Measurements from ENCODE around the gene NANP.
"Not testable (repeated sequence)": the region's sequence is repeated elsewhere in the genome, so short reads cannot be mapped to it uniquely, and the experiment has no call there.

NANP gene

GRCh38 chr20:25623736-25624499, at the start of gene NANP:
Gene NANP, minus strand, starts transcription at chr20:25624014. Its CDS starts 66 bp downstream, at chr20:25623948.
- DNase-seq (ENCODE audit: extremely low read depth in 1 of 2, low read depth in 1 of 2) = peak; percentile 84 to 88

DNA sequence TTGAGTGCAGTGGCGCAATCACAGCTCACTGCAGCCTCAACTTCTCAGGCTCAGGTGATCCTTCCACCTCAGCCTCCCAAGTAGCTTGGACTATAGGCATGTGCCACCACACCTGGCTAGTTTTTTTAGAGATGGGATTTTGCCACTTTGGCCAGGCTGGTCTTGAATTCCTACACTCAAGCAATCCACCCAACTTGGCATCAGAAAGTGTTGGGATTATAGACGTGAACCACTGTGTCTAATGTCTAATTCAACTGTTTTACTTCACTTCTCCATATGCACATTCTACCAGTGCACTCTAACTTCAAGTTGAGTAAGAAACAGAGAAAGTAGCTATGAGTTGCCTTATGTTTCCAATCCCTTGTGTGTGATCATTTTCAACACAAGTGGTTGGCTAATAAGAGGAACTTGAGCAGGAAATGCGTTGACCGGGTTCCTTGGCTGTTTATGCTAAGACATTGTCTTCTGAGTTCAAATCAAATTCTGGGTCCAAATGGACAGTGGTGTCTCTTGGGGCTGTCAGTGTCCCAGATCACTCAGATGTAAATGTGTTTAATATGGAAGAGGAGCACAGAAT, 48.9 kb upstream of the NANP start:
- DNase-seq (ENCODE audit: extremely low read depth in 1 of 2, low read depth in 1 of 2) = no peak

DNA sequence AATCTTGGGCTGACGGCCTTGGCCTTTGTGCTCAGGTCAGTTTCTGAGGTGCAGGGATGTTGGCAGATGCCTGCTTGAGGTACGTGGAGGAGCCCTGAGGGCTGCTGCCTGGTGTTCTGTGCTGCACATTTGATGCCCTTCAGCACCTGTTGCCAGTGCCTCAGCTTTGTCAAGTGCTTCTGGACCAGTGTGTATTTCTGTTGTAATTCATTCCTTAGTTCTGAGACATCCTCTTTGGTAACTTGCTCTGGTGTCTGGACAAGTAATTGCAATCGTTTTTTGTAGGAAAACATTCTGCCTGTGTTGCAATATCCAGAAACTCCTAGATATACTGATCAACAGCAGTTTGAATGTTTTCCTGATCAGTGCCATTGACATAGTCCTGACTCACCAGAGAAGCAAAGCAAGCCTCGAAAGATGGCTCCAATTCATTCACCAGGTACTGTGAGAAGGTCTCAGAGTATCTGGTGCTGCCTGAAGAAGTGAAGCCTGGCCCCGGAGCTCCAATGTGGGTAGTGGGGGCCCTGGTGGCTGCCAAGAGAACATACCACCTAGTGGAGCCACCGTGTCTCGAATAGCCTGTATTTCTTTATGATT, 46.1 kb upstream of the NANP start:
- no peak for DNase-seq (ENCODE audit: extremely low read depth in 1 of 2, low read depth in 1 of 2)

- no peak for DNase-seq (ENCODE audit: extremely low read depth in 1 of 2, low read depth in 1 of 2)
These were observed 44.6 kb upstream of the NANP start for GRCh38 chr20:25668446-25668845.

GRCh38 chr20:25659999-25660398, 36.2 kb upstream of the NANP start:
- no peak for DNase-seq (ENCODE audit: extremely low read depth in 1 of 2, low read depth in 1 of 2)

- no peak for DNase-seq (ENCODE audit: extremely low read depth in 1 of 2, low read depth in 1 of 2)
These were observed 30.7 kb upstream of the NANP start for GRCh38 chr20:25654487-25654886.

DNA sequence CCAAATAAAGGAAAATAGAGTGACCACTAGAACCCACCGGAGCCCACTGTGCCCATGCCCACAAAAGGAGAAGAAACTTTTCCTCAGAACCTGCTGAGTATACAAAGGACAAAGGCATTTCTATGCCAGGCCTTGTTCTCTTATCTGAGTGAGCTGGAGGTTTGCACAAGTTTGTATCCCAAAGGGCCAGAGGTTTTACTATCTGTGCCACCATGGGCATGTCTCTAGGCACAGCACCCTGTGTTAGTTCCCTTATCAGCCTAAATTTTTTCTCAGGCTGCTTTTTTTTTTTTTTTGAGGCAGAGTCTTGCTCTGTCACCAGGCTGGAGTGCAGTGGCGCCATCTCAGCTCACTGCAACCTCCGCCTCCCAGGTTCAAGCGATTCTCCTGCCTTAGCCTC, 29.1 kb upstream of the NANP start:
- DNase-seq (ENCODE audit: extremely low read depth in 1 of 2, low read depth in 1 of 2) = not testable (repeated sequence)

DNA sequence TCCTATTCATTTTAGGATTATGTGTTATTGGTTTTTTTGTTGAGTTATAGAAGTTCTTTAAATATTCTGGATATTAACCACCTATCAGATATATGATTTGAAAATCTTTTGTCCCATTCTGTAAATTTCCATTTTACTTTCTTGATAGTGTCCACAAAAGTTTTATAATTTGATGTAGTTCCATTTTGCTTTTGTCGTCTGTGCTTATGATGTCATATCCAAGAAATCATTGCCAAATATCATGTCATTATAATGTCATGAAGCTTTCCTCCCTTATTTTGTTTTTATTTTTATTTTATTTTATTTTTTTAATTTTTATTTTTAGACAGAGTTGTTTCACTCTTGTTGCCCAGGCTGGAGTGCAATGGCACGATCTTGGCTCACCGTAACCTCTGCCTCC, 21.0 kb upstream of the NANP start:
- no peak for DNase-seq (ENCODE audit: extremely low read depth in 1 of 2, low read depth in 1 of 2)

- no peak for DNase-seq (ENCODE audit: extremely low read depth in 1 of 2, low read depth in 1 of 2)
These were observed 19.9 kb upstream of the NANP start for GRCh38 chr20:25643716-25644115.

- DNase-seq (ENCODE audit: extremely low read depth in 1 of 2, low read depth in 1 of 2) = no peak
These were observed 13.4 kb upstream of the NANP start for GRCh38 chr20:25637247-25637646.

- no peak for DNase-seq (ENCODE audit: extremely low read depth in 1 of 2, low read depth in 1 of 2)
These were observed 9.4 kb upstream of the NANP start for GRCh38 chr20:25632940-25633790.

DNA sequence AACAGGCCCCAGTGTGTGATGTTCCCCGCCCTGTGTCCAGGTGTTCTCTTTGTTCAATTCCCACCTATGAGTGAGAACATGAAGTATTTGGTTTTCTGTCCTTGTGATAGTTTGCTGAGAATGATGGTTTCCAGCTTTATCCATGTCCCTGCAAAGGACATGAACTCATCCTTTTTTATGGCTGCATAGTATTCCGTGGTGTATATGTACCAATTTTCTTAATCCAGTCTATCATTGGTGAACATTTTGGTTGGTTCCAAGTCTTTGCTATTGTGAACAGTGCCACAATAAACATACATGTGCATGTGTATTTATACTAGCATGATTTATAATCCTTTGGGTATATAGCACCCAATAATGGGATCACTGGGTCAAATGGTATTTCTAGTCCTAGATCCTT, 6.8 kb upstream of the NANP start:
- DNase-seq (ENCODE audit: extremely low read depth in 1 of 2, low read depth in 1 of 2) = not testable (repeated sequence)

DNA sequence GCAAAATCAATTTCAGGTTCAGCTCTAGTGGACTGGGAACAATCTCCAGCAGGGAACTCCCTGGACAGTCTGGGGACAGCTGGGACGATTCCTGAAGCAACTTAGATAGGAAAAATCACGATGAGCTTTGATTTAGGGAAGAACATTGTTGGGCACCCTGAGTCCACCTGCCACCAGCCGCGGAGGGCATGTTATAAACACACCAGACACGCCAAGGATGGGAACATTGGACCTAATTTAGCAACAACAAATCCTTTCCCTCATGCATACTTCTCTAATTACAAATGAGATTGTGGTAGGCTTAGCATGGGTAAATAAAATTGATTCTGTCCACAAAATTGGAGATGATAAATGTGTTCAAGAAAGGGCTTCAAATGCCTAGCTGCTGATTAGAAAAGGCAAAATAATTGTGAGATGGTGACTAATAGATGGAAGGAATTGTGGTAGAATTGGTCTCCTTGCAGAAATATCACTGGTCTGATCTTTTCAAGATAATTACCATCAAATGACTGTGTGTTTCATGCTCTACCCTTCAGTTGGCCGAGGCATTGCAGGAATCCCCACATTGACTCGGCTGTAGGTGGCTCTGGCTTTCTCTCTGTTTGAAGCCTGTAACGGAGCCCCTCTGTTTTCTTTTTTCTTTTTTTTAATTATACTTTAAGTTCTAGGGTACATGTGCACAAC, 6.1 kb upstream of the NANP start:
- no peak for DNase-seq (ENCODE audit: extremely low read depth in 1 of 2, low read depth in 1 of 2)

DNA sequence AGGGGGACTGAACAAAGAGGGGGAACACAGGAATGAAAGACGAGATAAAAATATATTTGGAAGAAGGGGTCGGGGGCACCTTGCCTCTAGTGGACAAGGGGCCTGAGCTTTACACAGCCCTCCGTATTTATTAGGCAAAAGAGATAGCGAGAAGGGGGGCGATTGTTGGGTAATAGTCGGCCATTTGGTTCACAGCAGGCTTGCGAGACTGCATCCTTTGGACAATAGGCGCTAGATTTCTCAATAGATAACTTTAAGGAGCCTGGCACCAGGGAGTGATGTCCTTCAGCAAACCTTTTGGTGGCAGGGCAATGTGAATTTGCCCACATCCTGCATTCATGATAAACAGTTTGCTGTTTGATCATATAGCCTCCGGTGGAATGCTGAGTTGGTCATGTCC, 3.0 kb upstream of the NANP start:
- DNase-seq (ENCODE audit: extremely low read depth in 1 of 2, low read depth in 1 of 2) = no peak

- DNase-seq (ENCODE audit: extremely low read depth in 1 of 2, low read depth in 1 of 2) = no peak
These were observed 706 bp upstream of the NANP start for GRCh38 chr20:25624500-25624939.

- peak in 1 of 2 donors; percentile 25 for DNase-seq (ENCODE audit: extremely low read depth in 1 of 2, low read depth in 1 of 2)
These were observed 534 bp downstream of the NANP start for GRCh38 chr20:25623225-25623735.

DNA sequence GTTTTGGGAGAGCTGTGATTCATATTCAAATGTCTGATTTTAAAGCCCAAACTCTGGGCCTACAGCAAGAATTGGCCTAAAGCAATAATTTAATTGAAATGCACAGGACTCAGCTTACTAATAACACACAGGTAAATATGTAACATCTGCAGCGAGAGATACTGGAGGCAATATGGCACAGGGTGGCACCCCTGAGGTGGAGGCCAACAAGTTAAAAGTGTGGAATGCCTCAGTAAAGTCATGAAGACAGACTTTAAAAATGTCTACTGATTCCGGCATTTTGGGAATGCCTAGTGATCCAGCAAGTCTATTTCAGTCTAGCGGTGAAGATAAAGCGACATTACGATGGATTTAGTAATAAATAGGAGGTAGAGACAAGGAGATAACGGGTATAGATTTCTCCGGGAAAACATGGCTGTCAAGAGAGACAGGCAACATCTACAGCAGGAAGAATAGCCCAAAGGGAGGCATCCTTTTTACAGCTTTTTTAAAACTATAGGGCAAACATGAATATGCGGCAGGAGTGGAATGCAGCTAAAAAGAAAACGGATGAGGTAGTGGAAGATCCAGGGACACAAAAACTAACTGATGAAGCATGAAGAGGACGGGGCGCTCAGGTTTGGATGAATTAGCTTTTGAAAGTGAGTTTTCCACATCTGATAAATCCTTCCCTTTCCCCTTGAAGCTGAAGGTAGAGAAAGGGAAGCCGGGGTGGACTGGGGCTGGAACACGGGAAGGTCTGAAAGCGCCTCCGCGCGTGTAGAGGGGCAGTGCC, 1.2 kb downstream of the NANP start:
- DNase-seq (ENCODE audit: extremely low read depth in 1 of 2, low read depth in 1 of 2) = no peak

DNA sequence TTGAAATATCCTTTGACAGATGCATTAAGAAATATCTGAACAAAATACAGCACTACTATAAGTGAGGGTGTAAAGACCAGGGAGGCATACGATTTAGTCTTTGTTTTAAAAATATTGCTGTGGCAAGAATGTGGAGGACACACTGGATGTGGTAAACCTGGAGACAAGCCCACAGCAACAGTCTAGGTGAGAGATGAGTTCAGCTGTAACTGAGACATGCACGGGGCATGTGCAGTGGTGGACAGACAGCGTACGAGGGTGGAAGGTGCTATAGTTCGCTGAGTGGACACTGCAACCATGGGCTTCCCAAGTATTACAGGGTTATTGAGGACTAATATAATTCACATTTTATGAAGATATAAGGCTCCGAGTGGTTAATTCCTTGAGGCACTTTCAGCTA, 1.8 kb downstream of the NANP start:
- DNase-seq (ENCODE audit: extremely low read depth in 1 of 2, low read depth in 1 of 2) = no peak

GRCh38 chr20:25619514-25619913, 4.3 kb downstream of the NANP start:
- DNase-seq (ENCODE audit: extremely low read depth in 1 of 2, low read depth in 1 of 2) = no peak

GRCh38 chr20:25608774-25609173, 15.0 kb downstream of the NANP start:
- no peak for DNase-seq (ENCODE audit: extremely low read depth in 1 of 2, low read depth in 1 of 2)
